Lower lobe of right lung (tissue), 2 donors: ENCODE results near the gene WDR19. TPM values are rescaled to one million over a fixed set of nuclear protein-coding genes. Genes with fewer than 3 reads are reported as not detected.
A peak's percentile ranks its signal among the peaks of the same experiment; 100 is the strongest.

ENCODE experiments used
- ATAC-seq, 2 donors: fragments of 200-7000 bp; cut with Tn5 transposase; one replicate each; pipeline ENCODE4 v1.9.1; 2020 to 2022; ENCODE audit warnings: mild to moderate bottlenecking in 2 of 2, moderate library complexity in 2 of 2
- DNase-seq: peaks from one replicate; pipeline ENCODE4 v3.0.0-alpha.2; 2020
- H3K27ac ChIP-seq: fragments of 200-600 bp; one replicate; pipeline ENCODE4 v1.8.0; 2022
- H3K27me3 ChIP-seq: fragments of 200-600 bp; one replicate; pipeline ENCODE4 v1.8.0; 2022; ENCODE audit warnings: low read depth
- H3K36me3 ChIP-seq: fragments of 200-600 bp; one replicate; pipeline ENCODE4 v1.8.0; 2022; ENCODE audit warnings: mild to moderate bottlenecking
- H3K4me1 ChIP-seq: fragments of 200-600 bp; one replicate; pipeline ENCODE4 v1.8.0; 2022
- H3K4me3 ChIP-seq: fragments of 200-600 bp; one replicate; pipeline ENCODE4 v1.8.0; 2022; ENCODE audit warnings: mild to moderate bottlenecking
- H3K9me3 ChIP-seq: fragments of 200-600 bp; one replicate; pipeline ENCODE4 v1.8.0; 2022
- CTCF ChIP-seq: fragments of 200-600 bp; IDR thresholded peaks from one replicate; pipeline ENCODE4 v1.8.0; 2022; ENCODE audit warnings: antibody characterized with exemption, mild to moderate bottlenecking
- intact Hi-C: fragments of 100-400 bp; cut with DNase I; formaldehyde crosslinking; loops from one replicate; pipeline ENCODE4 v1.11.0; 2022
- total RNA-seq: library from RNA; stranded (reverse); fragmentation: NEBNext Ultra II Directional; extraction: Animal tissue kit (Norgen Biotek cat#: 25700); gene quantifications from one replicate; pipeline ENCODE4 v1.2.1, GENCODE V29; 2021
- donor health status: DM: no; HTN: yes; CAD: no; lungs with severe emphysema.

The WDR19 gene
- total RNA-seq, 1 donor from 2014 or later, result 40.1 TPM

GRCh38 chr4:39255266-39255665, 72.9 kb downstream of the WDR19 start:
- Histone ChIP-seq H3K4me3 (no peak overlapping the region), H3K36me3 (peaks cover 37% of the 10 kb centered on the region), H3K27me3 (no peaks in the 10 kb centered on the region), H3K9me3 (no peaks in the 10 kb centered on the region), H3K27ac (peak overlapping the region; percentile 16), H3K4me1 (no peaks in the 10 kb centered on the region)
- intact Hi-C loops, result no loop called here
- DNase-seq, result no peak
- no peak for ATAC-seq
- TF ChIP-seq CTCF, result no peak

GRCh38 chr4:39255871-39256270, 73.5 kb downstream of the WDR19 start:
- TF ChIP-seq CTCF, result no peak
- Histone ChIP-seq H3K4me3 (no peak overlapping the region), H3K4me1 (no peaks in the 10 kb centered on the region), H3K27me3 (no peaks in the 10 kb centered on the region), H3K9me3 (no peaks in the 10 kb centered on the region), H3K27ac (no peak overlapping the region), H3K36me3 (peaks cover 37% of the 10 kb centered on the region)
- intact Hi-C loops, result no loop called here
- no peak for DNase-seq
- no peak for ATAC-seq

GRCh38 chr4:39256436-39256835, 74.1 kb downstream of the WDR19 start:
- ATAC-seq (no peak), DNase-seq (no peak)
- Histone ChIP-seq H3K4me3 (no peak overlapping the region), H3K4me1 (no peaks in the 10 kb centered on the region), H3K9me3 (no peaks in the 10 kb centered on the region), H3K36me3 (peaks cover 37% of the 10 kb centered on the region), H3K27me3 (no peaks in the 10 kb centered on the region), H3K27ac (no peak overlapping the region)
- TF ChIP-seq CTCF, result no peak
- intact Hi-C loops, result no loop called here

- no peak overlapping the region for H3K4me3 ChIP-seq
- no peaks in the 10 kb centered on the region for H3K4me1 ChIP-seq
- DNase-seq, result no peak
- no peak for TF ChIP-seq CTCF
- no peaks in the 10 kb centered on the region for H3K27me3 ChIP-seq
- no peak overlapping the region for H3K27ac ChIP-seq
- no peaks in the 10 kb centered on the region for H3K9me3 ChIP-seq
- peak in 1 of 2 donors; percentile 35 for ATAC-seq
- H3K36me3 ChIP-seq, result peaks cover 23% of the 10 kb centered on the region
- intact Hi-C loops, result no loop called here
Observed at GRCh38 chr4:39259571-39260330, 77.4 kb downstream of the WDR19 start.

GRCh38 chr4:39263895-39264294, 81.6 kb downstream of the WDR19 start:
- no peaks in the 10 kb centered on the region for H3K9me3 ChIP-seq
- H3K36me3 ChIP-seq, result peaks cover 21% of the 10 kb centered on the region
- TF ChIP-seq CTCF, result no peak
- H3K27me3 ChIP-seq, result no peaks in the 10 kb centered on the region
- no peak overlapping the region for H3K27ac ChIP-seq
- DNase-seq, result no peak
- intact Hi-C loops, result no loop called here
- no peak for ATAC-seq
- no peak overlapping the region for H3K4me3 ChIP-seq
- H3K4me1 ChIP-seq, result no peaks in the 10 kb centered on the region
